PC-9 (cell line): ENCODE measurements around the gene FMO2. TPM values are rescaled to one million over a fixed set of nuclear protein-coding genes. Genes with fewer than 3 reads are reported as not detected.

ENCODE experiments used
- Bru-seq: library from RNA; stranded (reverse); fragments of 400-500 nt; gene quantifications from one replicate; lab custom pipeline; 2021; lab: Mats Ljungman, UMichigan
- BruChase-seq, 2 experiments: library from RNA; stranded (reverse); fragments of 400-500 nt; gene quantifications; one replicate each; lab custom pipeline; 2021; lab: Mats Ljungman, UMichigan
- BruUV-seq: library from RNA; stranded (reverse); fragments of 400-500 nt; replicated peaks from 2 replicates; lab custom pipeline; 2021; lab: Mats Ljungman, UMichigan
- CTCF ChIA-PET: fragments of 300-600 bp; sonication (Branson Sonifier 250); formaldehyde crosslinking; loops from one replicate; lab custom pipeline; 2022; ENCODE audit warnings: antibody characterized with exemption; lab: Charles Lee
- POLR2A ChIA-PET: fragments of 300-600 bp; sonication (Branson Sonifier 250); formaldehyde crosslinking; loops from one replicate; lab custom pipeline; 2022; ENCODE audit warnings: antibody characterized with exemption; ENCODE audit not compliant: unreplicated experiment; lab: Charles Lee
- DNase-seq, 2 experiments: peaks; one replicate each; pipeline versions ENCODE4 v3.0.0 to v3.0.0-alpha.2; 2015 to 2022; ENCODE audit warnings: mixed read lengths in 1 of 2
- H2AFZ ChIP-seq: fragments of 200-600 bp; sonication (generic); 2 replicates; pipeline ENCODE4 v1.8.1; 2017; ENCODE audit warnings: antibody characterized with exemption
- H3F3A ChIP-seq: fragments of 200-600 bp; sonication (generic); 2 replicates; pipeline ENCODE4 v1.8.1; 2017; ENCODE audit warnings: antibody characterized with exemption, mild to moderate bottlenecking, low read depth; ENCODE audit not compliant: insufficient read depth
- H3K27ac ChIP-seq: fragments of 200-600 bp; sonication (generic); 2 replicates; pipeline ENCODE4 v1.6.1; 2016; ENCODE audit warnings: mixed run types
- H3K27me3 ChIP-seq: fragments of 200-600 bp; sonication (generic); 2 replicates; pipeline ENCODE4 v1.6.1; 2016; ENCODE audit warnings: low read depth, mixed run types; ENCODE audit not compliant: insufficient read depth
- H3K36me3 ChIP-seq: fragments of 200-600 bp; sonication (generic); 2 replicates; pipeline ENCODE4 v1.6.1; 2016; ENCODE audit warnings: low read depth, mixed run types
- H3K4me1 ChIP-seq: fragments of 200-600 bp; sonication (generic); replicated peaks from 2 replicates; pipeline ENCODE4 v1.6.1; 2016; ENCODE audit warnings: mixed run types; ENCODE audit not compliant: insufficient read depth
- H3K4me2 ChIP-seq: fragments of 200-600 bp; sonication (generic); 2 replicates; pipeline ENCODE4 v1.6.1; 2017; ENCODE audit warnings: mixed run types
- H3K4me3 ChIP-seq: fragments of 200-600 bp; sonication (generic); 2 replicates; pipeline ENCODE4 v1.6.1; 2016; ENCODE audit warnings: mixed run types
- H3K79me2 ChIP-seq: fragments of 200-600 bp; sonication (generic); 2 replicates; pipeline ENCODE4 v1.6.1; 2017; ENCODE audit warnings: low read depth, mixed run types
- H3K9me2 ChIP-seq: fragments of 200-600 bp; sonication (generic); 2 replicates; pipeline ENCODE4 v1.8.1; 2017; ENCODE audit warnings: mild to moderate bottlenecking; ENCODE audit not compliant: insufficient read depth
- H3K9me3 ChIP-seq: fragments of 200-600 bp; sonication (generic); 2 replicates; pipeline ENCODE4 v1.8.1; 2016; ENCODE audit warnings: low read depth; ENCODE audit not compliant: insufficient read depth
- H4K20me1 ChIP-seq: fragments of 200-600 bp; sonication (generic); 2 replicates; pipeline ENCODE4 v1.8.1; 2017; ENCODE audit not compliant: insufficient read depth
- CTCF ChIP-seq: fragments of 200-600 bp; sonication (generic); conservative IDR thresholded peaks from 2 replicates; pipeline ENCODE4 v1.6.1; 2017; ENCODE audit warnings: mixed run types, antibody characterized with exemption, mild to moderate bottlenecking, moderate library complexity
- EZH2 ChIP-seq: fragments of 200-600 bp; sonication (generic); IDR thresholded peaks from 2 replicates; pipeline ENCODE4 v1.8.0; 2017; ENCODE audit warnings: antibody characterized with exemption, low read depth
- intact Hi-C: fragments of 100-400 bp; cut with micrococcal nuclease; formaldehyde crosslinking; loops from one replicate; pipeline ENCODE4 v1.10.0; 2022; ENCODE audit not compliant: unreplicated experiment
- long read RNA-seq: library from polyadenylated mRNA; stranded (forward); transcript quantifications from one replicate; pipeline ENCODE4 v2.0.0, GENCODE V29; 2022
- total RNA-seq: library from RNA; stranded (reverse); gene quantifications from 2 replicates; pipeline ENCODE4 v1.2.3, GENCODE V29; 2021

FMO2 gene
- total RNA-seq (not detected in 2 replicates), Bru-seq, nascent RNA (not detected), BruChase-seq, experiment 1, labeled RNA remaining after a 2-hour chase (not detected), BruChase-seq, experiment 2, labeled RNA remaining after a 6-hour chase (not detected)
- long read RNA-seq, result 0 reads

GRCh38 chr1:171185091-171185490 is at the start of gene FMO2:
FMO2 (plus strand) TSS chr1:171185300; CDS start chr1:171185714, 414 bp downstream.
- no peak within 1 kb of the TSS for H2AFZ ChIP-seq
- no peaks in the 10 kb centered on the region for H3K9me3 ChIP-seq
- no peaks in the 10 kb centered on the region for H3K9me2 ChIP-seq
- ChIA-PET POLR2A (interaction anchor here (0.6 kb wide), 1 partner anchor 57 kb away, joined by 6 read pairs; no protein-coding TSS in a partner anchor), CTCF (no interaction called here)
- no peaks in the 10 kb centered on the region for H3K27me3 ChIP-seq
- H3K4me1 ChIP-seq, result no peaks in the 10 kb centered on the region
- no peaks in the 10 kb centered on the region for H3K36me3 ChIP-seq
- DNase-seq, result no peak
- no peaks in the 10 kb centered on the region for H3K79me2 ChIP-seq
- no TSS peak for BruUV-seq
- H3K27ac ChIP-seq, result no peak within 1 kb of the TSS
- intact Hi-C loops, result no loop called here
- no peak within 1 kb of the TSS for H3K4me3 ChIP-seq
- no peaks in the 10 kb centered on the region for H3F3A ChIP-seq
- TF ChIP-seq EZH2 (no peak), CTCF (no peak)
- no peak within 1 kb of the TSS for H3K4me2 ChIP-seq
- H4K20me1 ChIP-seq, result no peaks in the 10 kb centered on the region

- Histone ChIP-seq H3K27me3 (no peaks in the 10 kb centered on the region), H3K9me2 (no peaks in the 10 kb centered on the region), H3K4me2 (no peak overlapping the region), H3F3A (no peaks in the 10 kb centered on the region), H2AFZ (no peak overlapping the region; the same call in 1 of the 2 replicates), H4K20me1 (no peaks in the 10 kb centered on the region), H3K27ac (no peak overlapping the region), H3K79me2 (no peaks in the 10 kb centered on the region), H3K36me3 (no peaks in the 10 kb centered on the region), H3K9me3 (no peaks in the 10 kb centered on the region), H3K4me3 (no peak overlapping the region), H3K4me1 (no peaks in the 10 kb centered on the region)
- POLR2A ChIA-PET, result no interaction called here
- no peak for DNase-seq
- CTCF ChIA-PET, result no interaction called here
- intact Hi-C loops, result no loop called here
- TF ChIP-seq EZH2 (no peak), CTCF (no peak)
- BruUV-seq, result no TSS peak
Observed at GRCh38 chr1:171137580-171137979, 47.5 kb upstream of the FMO2 start.

- ChIA-PET CTCF (no interaction called here), POLR2A (no interaction called here)
- H4K20me1 ChIP-seq, result no peaks in the 10 kb centered on the region
- H3K27ac ChIP-seq, result no peak overlapping the region
- H3K4me1 ChIP-seq, result no peaks in the 10 kb centered on the region
- H3K4me2 ChIP-seq, result no peak overlapping the region
- no peak overlapping the region for H2AFZ ChIP-seq
- BruUV-seq, result no TSS peak
- no peak for DNase-seq
- intact Hi-C loops, result no loop called here
- no peak overlapping the region for H3K4me3 ChIP-seq
- no peaks in the 10 kb centered on the region for H3K79me2 ChIP-seq
- H3K27me3 ChIP-seq, result no peaks in the 10 kb centered on the region
- H3F3A ChIP-seq, result no peaks in the 10 kb centered on the region
- no peak for TF ChIP-seq EZH2
- TF ChIP-seq CTCF, result no peak
- no peaks in the 10 kb centered on the region for H3K9me2 ChIP-seq
- no peaks in the 10 kb centered on the region for H3K36me3 ChIP-seq
- H3K9me3 ChIP-seq, result no peaks in the 10 kb centered on the region
Observed at GRCh38 chr1:171138980-171139379, 46.1 kb upstream of the FMO2 start.
